Myocyte (in vitro differentiated cells): ENCODE data around the gene WNT7A. TPM values are rescaled to one million over a fixed set of nuclear protein-coding genes. Genes with fewer than 3 reads are reported as not detected.

Experiments
- DNase-seq: peaks from one replicate; pipeline ENCODE4 v3.0.0-alpha.2; 2012; ENCODE audit warnings: low read depth
- total RNA-seq: library from RNA; depleted of rRNA; stranded (reverse); fragments of >200 nt; gene quantifications from 2 replicates; pipeline ENCODE4 v1.2.3, GENCODE V29; 2014

Gene WNT7A
- total RNA-seq, 1 donor from 2014 or later, result not detected

DNA sequence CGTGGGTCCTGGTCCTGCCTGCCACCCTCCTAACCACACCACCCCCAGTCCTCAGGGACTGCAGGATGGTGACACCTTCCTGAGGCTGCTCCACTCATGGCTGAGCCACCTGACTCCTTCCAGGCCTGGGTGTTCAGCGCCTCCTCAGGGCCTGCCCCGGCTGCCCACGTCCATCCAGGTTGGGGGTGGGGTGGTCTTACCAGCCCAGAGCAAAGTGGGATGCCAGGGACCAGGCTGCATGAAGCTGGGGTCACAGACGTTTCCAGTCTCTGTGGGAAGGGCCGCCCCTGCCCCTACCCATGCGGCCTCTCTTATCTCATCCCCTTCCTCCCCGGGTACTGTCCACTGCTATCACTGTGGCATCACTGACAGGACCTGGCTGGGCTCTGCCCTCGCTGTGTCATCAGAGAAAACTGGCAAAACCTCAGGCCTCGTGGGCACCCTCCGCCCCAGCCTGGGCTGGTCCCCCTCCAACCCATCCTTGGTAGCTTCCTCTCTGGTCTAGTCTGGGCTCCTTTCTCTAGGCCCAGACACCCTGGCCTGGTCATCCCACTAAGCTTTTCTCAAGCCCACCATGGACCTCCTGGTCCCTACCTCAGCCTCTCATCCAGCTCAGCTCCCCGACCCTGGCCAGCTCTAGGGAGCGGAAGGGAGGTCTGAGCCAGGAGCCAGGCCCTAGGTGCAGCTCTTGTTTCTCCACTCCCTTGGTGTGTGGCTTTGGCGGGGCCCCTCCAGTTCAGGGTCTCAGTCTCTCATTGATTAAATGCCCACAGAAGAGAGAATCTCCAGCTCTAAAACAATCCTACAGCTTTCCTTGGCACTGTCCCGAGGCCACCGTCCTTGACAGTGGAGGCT is 32.9 kb downstream of the WNT7A start:
- no peak for DNase-seq

DNA sequence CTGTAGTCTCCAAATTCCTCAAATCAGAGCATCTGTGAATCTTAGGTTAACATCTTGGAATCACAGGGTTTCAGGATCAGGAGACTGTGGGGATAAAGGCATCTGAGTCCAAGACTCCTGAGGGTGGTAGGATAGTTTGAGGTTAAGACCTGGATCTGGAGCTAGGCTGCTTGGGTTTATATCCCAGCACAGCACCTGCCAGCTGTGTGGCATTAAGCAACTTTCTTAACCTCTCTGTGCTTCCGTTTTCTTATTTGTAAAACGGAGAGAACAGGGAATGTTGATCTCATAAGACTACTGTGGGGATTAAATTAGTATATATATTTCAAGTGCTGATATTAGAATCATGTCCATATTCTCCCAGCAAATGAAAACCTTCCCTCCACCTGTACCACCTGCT is 33.6 kb downstream of the WNT7A start:
- no peak for DNase-seq

DNA sequence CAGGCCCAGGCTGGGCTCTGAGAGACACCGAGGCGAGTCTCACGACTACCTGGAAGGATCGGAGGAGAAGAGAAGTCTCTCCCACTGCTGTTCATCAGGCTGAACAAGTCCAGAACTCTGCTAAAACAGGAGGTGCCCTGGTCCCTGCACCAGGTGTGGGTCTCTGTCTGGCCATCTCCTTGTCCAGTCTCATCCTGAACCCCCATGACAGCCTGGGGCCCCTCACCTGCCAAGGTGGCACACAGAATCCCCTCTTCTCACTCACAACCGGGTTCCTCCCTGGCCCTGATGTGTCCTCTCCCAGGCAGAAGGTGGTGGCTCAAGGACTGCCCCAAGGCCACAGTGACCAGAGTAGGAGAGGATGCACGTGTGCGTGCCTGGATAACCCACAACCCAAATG is 34.1 kb downstream of the WNT7A start:
- DNase-seq, result no peak

DNA sequence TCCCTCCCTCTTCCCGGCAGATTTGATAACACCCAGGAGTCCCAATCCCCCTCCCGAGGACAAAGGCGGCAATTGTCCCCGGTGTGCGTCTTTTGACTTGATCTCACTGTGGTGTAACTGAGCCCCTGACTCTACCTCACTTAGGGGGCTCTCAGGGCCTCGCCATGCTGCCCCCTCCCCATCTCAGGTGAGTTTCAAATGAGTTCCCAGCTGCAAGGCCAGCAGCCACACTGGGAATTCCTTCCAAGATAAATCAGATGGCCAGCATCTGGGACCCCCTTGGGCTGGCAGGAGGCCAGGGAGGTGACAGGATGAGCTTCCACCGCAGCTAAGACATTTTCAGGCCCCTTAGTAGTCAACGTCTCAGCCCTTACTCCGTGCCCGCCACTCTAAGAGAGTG is 35.0 kb downstream of the WNT7A start:
- DNase-seq, result no peak

DNA sequence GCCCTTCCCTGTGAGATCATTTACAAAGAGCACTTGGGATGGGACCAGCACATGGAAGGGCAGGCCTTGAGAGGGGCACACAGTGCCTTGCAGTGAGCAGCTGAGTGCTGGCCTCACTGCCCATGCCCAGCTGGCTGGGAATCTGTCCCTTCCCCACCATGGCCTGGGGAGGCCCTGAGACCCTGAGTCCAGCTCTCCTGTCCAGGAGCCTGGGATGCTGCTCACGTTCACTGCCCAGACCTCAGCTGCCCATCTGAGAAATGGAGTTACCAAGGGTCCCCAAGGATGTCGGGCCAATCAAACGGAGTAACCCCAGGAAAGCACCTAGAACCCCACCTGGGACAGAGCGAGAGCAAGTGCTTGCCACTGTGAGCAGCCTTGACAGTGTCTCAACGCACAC is 35.6 kb downstream of the WNT7A start:
- DNase-seq, result no peak

DNA sequence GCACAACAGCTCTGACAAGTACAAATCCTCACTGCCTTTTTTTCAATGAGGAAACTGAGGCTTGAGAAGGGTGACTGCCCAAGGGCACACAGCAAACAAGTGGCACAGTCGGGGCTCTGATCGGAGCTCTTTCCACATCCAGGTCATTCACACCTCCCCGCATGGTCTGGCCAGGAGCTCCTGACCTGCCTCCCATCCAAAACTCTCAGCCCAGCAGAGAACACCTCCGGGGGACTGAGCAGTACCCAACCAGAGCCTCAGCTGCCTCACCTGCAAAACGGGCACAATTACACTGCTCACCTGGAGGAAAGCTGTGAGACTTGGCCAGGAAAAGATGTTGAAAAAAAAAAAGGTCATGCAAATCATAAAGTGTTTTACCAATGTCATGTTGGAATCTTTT is 36.5 kb downstream of the WNT7A start:
- no peak for DNase-seq

DNA sequence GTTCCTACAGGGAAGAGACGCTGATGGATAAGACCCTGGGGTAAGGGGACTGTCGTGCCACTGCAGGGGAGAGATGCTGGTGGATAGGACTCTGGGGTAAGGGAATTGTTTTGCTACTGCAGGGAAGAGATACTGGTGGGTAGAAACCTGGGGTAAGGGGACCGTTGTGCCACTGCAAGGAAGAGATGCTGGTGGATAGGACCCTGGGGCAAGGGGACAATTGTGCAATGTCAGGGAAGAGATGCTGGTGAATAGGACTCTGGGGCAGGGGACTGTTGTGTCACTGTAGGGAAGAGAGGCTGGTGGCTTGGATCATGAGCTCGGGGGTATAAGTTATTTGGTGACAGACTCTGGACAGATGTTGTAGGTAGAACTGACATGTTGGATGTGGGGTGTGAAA is 37.6 kb downstream of the WNT7A start:
- no peak for DNase-seq

DNA sequence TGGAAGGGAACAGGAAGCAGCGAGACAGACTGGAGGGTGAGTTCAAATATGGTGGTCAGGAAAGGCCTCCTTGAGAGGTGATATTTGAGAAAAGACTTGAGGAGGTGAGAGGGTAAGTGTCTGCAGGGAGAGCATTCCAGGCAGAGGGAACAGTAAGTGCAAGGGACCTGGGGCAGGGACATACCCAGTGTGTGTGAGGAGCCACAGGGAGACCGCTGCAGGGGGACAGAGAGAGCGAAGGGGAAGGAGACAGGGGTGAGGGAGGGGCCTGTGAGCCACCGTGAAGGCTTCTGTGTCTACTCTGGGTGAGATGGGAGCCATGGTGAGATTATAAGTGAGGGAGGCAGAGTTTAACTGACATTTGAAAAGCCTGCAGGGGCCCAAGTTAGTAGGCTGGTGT is 38.0 kb downstream of the WNT7A start:
- no peak for DNase-seq

DNA sequence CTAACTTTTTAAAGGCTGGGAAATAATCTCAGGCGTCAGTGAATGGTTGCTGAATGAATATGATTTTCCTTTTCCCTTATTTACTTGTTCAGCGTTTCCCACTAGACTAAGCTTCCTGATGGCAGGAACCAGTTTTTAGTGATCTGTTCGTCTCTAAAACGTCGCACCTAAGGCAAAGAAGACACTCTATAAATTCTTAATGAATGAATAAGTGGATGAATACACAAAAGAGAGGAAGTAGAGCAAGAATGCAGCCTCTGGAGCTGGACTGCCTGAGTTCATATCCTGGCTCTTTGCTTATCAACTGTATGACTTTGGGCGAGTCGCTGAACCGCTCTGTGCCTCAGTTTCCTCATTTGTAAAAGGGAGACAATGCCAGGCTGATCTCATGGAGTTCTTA is 38.7 kb downstream of the WNT7A start:
- DNase-seq, result no peak

DNA sequence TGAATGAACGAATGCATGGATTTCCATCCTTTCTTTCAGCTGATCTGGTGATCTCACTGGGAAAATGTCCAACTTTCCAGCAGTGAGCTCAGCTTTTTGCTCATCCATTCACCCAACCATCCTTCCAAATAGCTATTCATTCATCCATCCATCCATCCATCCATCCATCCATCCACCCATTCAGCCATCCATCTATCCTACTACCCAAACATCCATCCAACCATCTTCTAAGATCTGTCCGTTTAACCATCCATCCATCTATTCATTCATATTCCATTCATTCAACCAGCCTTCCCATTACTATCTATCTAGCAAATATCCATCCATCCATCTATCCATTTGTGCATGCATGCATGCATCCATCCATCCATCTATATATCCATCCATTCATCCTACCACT is 39.4 kb downstream of the WNT7A start:
- no peak for DNase-seq

DNA sequence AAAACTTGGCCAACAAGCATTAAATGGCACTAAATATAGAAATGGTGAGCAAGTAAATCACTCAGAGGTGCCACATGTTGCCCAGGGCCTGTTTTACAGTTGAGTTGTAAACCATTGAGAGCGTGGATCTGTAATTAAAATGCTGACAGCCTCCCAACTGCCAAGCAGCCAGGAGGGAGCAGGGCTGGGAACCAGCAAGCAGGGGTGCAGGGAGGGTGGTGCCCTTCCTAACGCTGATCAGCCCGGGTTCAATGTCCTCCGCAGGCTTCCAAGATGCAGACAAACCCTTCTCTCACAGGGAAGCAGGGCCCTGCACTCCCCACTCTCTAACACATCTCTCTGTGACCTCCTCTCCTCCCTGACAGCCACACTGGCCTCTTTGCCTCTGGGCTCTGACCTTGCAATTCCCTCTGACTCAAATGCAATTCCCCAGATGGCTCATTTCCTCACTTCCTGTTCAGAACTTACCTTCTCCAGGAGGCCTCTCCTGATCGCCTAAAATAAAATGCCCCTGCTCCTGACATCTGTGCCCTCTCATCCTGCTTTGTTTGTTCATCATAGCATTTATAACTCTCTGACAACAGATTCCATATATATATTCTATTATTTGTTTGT is 40.0 kb downstream of the WNT7A start:
- no peak for DNase-seq

DNA sequence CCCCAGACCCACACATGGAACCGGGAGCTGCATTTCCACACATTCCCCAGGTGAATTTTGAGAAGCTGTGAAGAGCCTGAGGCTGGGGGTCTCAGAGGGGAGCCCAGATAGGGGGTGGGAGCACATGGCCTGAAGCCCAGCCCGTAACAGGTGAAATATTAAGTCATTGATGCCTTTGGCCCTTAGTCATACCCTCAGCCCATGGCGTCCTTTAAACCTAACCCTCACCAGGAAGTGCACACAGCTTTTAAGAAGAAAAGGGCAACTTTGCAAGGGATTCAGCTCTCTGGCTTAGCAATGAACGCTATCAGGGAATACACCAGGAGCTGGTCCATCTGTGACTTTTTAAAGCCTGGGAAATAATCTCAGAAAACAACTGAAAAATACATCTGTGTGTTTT is 40.6 kb downstream of the WNT7A start:
- DNase-seq, result no peak

DNA sequence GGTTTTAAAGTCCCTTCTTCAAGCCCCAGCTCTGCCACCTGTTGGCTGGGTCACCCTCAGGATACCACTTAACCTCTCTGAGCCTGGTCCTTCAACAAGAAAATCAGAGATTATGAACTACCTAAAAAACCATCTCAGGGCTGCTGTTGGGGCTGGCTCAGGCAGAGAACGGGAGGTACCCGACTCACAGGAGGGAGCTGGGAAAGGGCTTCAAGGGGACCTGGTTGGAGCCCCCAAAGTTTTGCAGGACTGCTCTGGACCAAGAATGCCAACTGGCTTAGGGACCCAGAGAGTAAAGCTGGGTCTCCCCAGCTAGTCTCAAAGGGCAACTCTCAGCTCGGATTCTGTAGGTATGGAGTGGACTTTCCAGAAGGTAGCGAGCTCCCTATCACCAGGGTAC is 41.5 kb downstream of the WNT7A start:
- no peak for DNase-seq

DNA sequence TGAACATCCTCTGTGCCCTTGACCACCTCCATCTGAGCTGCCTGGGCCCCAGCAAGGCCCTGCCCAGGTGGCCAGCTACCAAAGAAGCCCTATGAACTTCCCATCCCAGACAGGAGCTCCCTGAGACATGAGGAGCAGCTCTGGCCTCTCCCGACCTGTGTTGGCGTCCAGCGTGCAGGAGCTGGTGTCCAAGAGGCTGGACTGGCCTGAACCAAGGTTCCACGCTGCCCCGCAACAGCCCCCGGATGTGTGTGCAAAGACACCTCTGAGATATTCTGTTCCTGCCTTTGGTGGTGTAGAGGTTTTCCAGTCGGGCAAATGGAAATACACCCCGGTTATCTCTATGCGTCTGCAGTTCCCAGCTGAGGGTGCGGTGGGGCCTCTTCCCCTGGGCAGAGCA is 42.1 kb downstream of the WNT7A start:
- no peak for DNase-seq

DNA sequence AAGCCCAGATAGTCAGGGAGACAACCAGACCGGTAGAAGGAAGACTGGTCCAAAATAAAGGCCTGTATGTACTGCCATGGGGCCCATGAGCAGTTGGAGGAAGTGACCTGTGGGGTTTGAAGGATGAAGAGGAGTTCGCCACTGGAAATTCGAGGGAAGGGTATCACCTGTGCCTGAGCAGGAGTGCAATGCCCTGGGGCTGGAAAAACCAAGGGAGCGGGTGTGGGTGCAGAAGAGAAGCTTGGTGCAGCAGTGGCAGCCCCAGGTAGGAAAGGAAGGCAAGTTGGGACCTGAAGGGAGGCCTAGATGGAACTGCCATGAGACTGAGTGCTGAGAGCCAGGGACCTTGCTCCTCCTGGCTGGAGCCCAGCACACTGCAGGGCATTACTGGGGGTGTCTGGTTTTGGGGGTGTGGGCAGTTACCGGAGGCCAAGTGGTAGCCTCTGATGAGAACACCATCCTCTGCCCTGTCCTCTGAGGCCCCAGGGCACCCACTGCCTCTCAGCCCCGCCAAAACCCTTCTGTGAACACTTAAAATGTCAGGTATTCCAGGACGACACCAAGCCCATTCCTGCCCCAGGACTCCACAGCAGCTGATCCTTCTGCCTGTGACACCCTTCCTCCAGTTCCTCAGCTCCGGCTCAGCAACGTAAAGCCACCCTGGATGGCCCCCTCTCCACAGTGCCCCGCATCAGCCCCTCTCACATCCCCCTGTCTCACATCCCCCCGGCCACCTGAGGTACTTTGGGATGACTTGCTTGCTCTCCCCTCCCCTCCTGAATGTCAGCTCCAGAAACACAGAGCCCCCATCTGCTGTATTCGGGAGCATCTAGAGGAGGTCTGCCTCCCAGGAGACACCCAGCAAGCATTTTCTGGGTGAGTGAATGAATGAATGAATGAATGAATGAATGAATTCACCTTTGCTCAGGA is 42.9 kb downstream of the WNT7A start:
- DNase-seq, result no peak

DNA sequence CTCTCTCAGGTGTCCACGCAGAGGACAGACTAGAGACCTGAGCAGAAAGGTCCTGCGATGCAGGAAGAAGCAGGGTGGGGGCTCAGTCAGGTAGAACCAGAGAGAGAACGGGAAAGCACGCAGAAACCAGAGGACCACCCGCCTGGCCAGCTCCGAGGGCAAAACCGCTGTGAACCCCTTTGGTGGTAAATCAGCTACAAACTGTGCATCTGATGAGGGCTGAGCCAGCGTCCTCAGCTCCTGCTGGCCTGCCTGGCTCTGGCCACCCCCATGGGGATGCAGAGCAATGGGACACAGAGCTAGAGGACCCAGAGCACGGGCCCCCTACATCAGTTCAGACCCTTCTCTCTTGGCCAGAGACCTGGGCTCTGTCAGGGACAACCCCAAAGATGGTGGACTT is 44.6 kb downstream of the WNT7A start:
- DNase-seq, result no peak

DNA sequence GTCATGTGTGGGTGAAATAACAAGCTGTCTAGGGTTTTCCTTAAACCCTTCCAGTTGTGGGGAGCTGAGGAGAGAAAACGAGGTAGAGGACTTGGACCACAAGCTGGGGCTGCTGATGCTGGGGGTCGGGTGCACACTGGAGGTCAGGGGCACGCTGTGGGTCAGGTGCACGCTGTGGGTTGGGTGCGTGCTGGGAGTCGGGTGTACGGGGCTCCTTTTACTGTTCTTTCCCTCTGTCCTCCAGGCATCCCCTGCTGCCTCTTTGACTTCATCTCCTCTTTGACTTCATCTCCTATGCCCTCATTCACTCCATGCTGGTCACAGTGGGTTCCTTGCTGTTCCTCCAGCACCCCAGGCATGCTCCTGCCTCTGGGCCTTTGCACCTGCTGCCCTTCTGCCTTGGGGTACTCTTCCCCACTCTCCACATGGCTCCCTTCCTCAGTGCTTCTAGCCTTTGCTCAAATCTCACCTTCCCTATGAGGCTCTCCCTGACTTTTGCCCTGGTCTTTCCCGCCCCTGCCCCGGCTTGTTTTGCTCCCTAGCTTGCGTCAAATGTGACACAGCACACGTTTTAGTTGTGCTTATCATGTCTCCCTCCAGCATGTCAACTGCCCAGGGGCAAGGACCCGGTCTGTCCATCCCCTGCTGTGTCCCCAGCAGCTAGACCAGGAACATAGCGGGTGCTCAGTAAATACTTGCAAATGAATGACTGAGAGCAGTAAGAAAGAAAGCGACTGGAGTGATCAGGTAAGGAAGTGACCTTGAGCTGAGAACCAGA is 45.4 kb downstream of the WNT7A start:
- no peak for DNase-seq

DNA sequence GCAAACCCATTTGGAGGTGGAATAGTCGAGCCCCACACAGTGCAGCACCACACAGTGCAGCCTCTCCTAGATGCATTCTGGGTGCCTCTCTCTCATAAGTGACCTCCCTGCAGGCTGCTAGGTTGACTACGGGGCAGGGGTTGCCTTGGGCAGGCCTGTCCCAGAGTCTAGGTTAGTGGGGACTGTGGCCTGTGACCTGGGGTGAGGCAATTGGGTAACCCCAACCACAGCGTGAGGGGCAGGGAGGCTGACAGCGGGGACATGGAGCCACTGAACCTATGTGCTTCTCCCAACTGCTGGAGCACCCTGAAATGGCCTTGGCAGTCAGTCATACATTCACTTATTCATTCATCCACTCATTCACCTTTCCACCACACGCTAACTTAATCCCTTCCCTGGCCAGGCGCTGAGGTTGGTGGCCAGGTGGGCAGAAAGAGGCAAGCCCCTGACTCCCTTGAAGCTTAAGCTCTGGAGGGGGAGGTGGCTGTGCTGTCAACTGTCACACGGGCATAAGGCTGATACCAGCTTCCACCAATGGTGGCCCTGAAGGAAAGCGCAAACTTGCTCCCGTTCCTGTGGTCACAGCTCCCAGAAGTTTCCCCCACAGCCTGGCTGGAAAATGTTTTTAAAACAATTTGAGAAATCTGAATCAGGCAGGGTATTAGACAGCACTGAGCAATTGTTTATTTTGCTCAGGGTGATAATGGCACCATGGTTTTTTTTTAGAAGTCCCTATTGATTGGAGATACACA is 46.2 kb downstream of the WNT7A start:
- no peak for DNase-seq

DNA sequence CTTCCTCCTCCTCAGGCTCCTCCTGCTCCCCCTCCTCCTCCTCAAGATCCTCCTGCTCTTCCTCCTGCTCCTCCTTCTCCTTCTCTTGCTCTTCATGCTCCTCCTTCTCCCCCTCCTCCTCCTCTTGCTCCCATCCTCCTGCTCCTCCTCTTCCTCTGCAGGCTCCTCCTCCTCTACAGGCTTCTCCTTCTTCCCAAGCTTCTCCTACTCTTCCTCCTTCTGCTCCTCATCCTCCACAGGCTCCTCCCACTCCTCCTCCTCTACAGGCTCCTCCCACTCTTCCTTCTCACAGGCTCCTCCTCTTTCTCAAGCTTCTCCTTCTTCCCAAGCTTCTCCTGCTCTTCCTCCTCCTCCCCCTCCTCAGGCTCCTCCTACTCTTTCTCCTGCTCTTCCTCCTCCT is 47.7 kb downstream of the WNT7A start:
- no peak for DNase-seq

DNA sequence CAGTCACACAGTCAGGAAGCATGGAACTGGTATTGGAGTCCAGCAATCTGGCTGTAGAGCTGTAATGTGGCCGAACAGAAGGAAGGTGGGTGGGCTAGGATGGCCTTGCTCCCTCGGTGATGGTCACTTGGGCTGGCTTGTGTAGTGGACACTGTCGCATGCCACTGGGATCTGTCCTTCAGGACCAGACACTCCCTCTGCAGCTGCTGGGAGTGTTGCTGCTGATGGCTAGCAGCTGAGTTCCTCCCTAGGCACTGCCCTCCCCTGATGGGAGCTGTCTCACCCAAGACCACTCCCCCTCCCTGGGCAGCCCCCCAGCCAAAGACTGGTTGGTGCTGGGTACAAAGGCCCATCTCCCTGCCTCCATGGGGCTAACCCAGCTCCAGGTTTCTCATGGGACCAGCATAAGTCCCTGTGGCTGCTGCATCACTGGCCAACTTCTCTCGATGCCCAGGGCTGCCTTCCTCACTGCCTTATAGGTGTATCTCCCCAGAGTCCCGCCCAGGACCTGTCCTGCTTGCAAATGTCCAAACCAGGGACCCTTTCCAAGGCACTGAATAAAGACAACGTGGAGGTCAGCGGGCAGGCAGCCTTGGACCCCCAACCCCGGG is 48.4 kb downstream of the WNT7A start:
- no peak for DNase-seq
